ENCODE results near the gene TNRC6C. TPM values are rescaled to one million over a fixed set of nuclear protein-coding genes. Genes with fewer than 3 reads are reported as not detected.

TNRC6C gene
- total and polyA plus RNA-seq, 9 of the 15 experiments (the other 6 are each of a cell fraction or from before 2014, with no cell fraction given) = 0.20 to 4.9 (median 2.3) TPM

GRCh38 chr17:78058581-78058980 is 100.1 kb downstream of the TNRC6C start:
- no peaks in the 10 kb centered on the region for H3K27me3 ChIP-seq (ENCODE audit: control insufficient read depth in 2 of 2, insufficient read depth in 2 of 2, low read length in 2 of 2)
- H3K9me3 ChIP-seq (replicated peaks; ENCODE audit: control insufficient read depth, insufficient read depth, low read depth, low read length) = no peaks in the 10 kb centered on the region
- H3K4me1 ChIP-seq (replicated peaks in 1 of 2; ENCODE audit: control insufficient read depth in 2 of 2, insufficient read depth in 2 of 2, low read length in 2 of 2) = peaks cover 14 to 18% of the 10 kb centered on the region in 2 experiments; a peak in 3 of 5 replicates
- no peaks in the 10 kb centered on the region for H3K9me1 ChIP-seq (ENCODE audit: control insufficient read depth, insufficient read depth, low read length)
- H2AFZ ChIP-seq (ENCODE audit: low read depth, low read length) = 0 out of 2 replicates have a peak overlapping the region, but pooled peaks have one; percentile 25
- ChIA-PET CTCF (ENCODE audit: low intra/inter-chr PET ratio) (no interaction called here), POLR2A (interaction anchor here (0.8 kb wide), 1 partner anchor 10 kb away, joined by 5 read pairs; no protein-coding TSS in a partner anchor)
- in situ Hi-C loops (cut with MboI) (no loop called here), intact Hi-C loops (cut with micrococcal nuclease) (no loop called here)
- DNase-seq (ENCODE audit: extremely low read depth in 1 of 4, low spot score in 3 of 4) = no peak
- no TSS peak for BruUV-seq (replicated peaks)
- H3K36me3 ChIP-seq (ENCODE audit: control insufficient read depth, insufficient read depth, low read length) = no peaks in the 10 kb centered on the region
- no peaks in the 10 kb centered on the region for H4K20me1 ChIP-seq (replicated peaks; ENCODE audit: control insufficient read depth, insufficient read depth, low read length)
- 23% methylated on average over 1 of the region's 1 CpG for WGBS (ENCODE audit: insufficient coverage, low coverage, missing lambda C conversion rate)
- no peak overlapping the region for H3K27ac ChIP-seq (ENCODE audit: extremely low read depth, low read depth, low read length)
- no peak overlapping the region for H3K4me3 ChIP-seq
- no peaks in the 10 kb centered on the region for H3K79me2 ChIP-seq (ENCODE audit: control insufficient read depth, insufficient read depth, low read length)
- no peak overlapping the region for H3K9ac ChIP-seq (ENCODE audit: insufficient read depth in 1 of 2, low read depth in 2 of 2, low read length in 2 of 2)
- H3K4me2 ChIP-seq (ENCODE audit: insufficient read depth, low read length) = no peak overlapping the region; the same call in 1 of the 2 replicates
- no peak for FAIRE-seq
- TF ChIP-seq GATAD2A (IDR thresholded peaks at IDR 0.05) (no peak), BACH1 (tag; IDR thresholded peaks at IDR 0.05) (peak; percentile 32; the same call in 1 of the 2 replicates)
- peak; percentile 64 for ATAC-seq

GRCh38 chr17:78062596-78062995 is 104.1 kb downstream of the TNRC6C start:
- FAIRE-seq = no peak
- no peaks in the 10 kb centered on the region for H3K9me3 ChIP-seq (replicated peaks; ENCODE audit: control insufficient read depth, insufficient read depth, low read depth, low read length)
- ChIA-PET POLR2A (interaction anchor here (1.2 kb wide), 1 partner anchor 22 kb away, joined by 3 read pairs; no protein-coding TSS in a partner anchor), CTCF (ENCODE audit: low intra/inter-chr PET ratio) (no interaction called here)
- H3K27ac ChIP-seq (ENCODE audit: extremely low read depth, low read depth, low read length) = no peak overlapping the region
- no TSS peak for BruUV-seq (replicated peaks)
- WGBS (ENCODE audit: insufficient coverage, low coverage, missing lambda C conversion rate) = 62% methylated on average over 2 of the region's 2 CpGs
- H4K20me1 ChIP-seq (replicated peaks; ENCODE audit: control insufficient read depth, insufficient read depth, low read length) = no peaks in the 10 kb centered on the region
- in situ Hi-C loops (cut with MboI) (no loop called here), intact Hi-C loops (cut with micrococcal nuclease) (no loop called here)
- H3K79me2 ChIP-seq (ENCODE audit: control insufficient read depth, insufficient read depth, low read length) = no peaks in the 10 kb centered on the region
- no peak for TF ChIP-seq SRSF9 (IDR thresholded peaks at IDR 0.05; ENCODE audit: borderline replicate concordance, low read depth, low read length)
- TF ChIP-seq CBFA2T3 (IDR thresholded peaks at IDR 0.05) = 0 out of 2 replicates have a peak, but pooled peaks have one; percentile 17
- no peak for TF ChIP-seq GATAD2B (IDR thresholded peaks at IDR 0.05; ENCODE audit: borderline replicate concordance)
- peak; percentile 63 for TF ChIP-seq HMBOX1 (IDR thresholded peaks at IDR 0.05)
- TF ChIP-seq ARID1B (IDR thresholded peaks at IDR 0.05) = peak; percentile 12; the same call in 1 of the 2 replicates
- TF ChIP-seq ADNP (tag; IDR thresholded peaks at IDR 0.05) = 0 out of 2 replicates have a peak, but pooled peaks have one; percentile 32
- 0 out of 2 replicates have a peak, but pooled peaks have one; percentile 22 for TF ChIP-seq ZNF592 (IDR thresholded peaks at IDR 0.05)
- no peak for TF ChIP-seq CBX1 (IDR thresholded peaks at IDR 0.05; ENCODE audit: low read depth)
- H3K4me3 ChIP-seq = no peak overlapping the region
- ATAC-seq = no peak
- no peak overlapping the region for H3K4me2 ChIP-seq (ENCODE audit: insufficient read depth, low read length)
- H3K36me3 ChIP-seq (ENCODE audit: control insufficient read depth, insufficient read depth, low read length) = peaks cover under 1% of the 10 kb centered on the region; the same call in 2 of the 3 replicates
- H3K27me3 ChIP-seq (ENCODE audit: control insufficient read depth in 2 of 2, insufficient read depth in 2 of 2, low read length in 2 of 2) = no peaks in the 10 kb centered on the region
- no peak for DNase-seq (ENCODE audit: extremely low read depth in 1 of 4, low spot score in 3 of 4)
- H3K4me1 ChIP-seq (replicated peaks in 1 of 2; ENCODE audit: control insufficient read depth in 2 of 2, insufficient read depth in 2 of 2, low read length in 2 of 2) = peaks cover 12 to 18% of the 10 kb centered on the region in 2 experiments; a peak in 3 of 5 replicates
- no peak overlapping the region for H3K9ac ChIP-seq (ENCODE audit: insufficient read depth in 1 of 2, low read depth in 2 of 2, low read length in 2 of 2)
- no peaks in the 10 kb centered on the region for H3K9me1 ChIP-seq (ENCODE audit: control insufficient read depth, insufficient read depth, low read length)
- no peak overlapping the region for H2AFZ ChIP-seq (ENCODE audit: low read depth, low read length)
